NCI-H2029 (cell line): ENCODE results near the gene GSTT2B.
"Not testable (repeated sequence)": the region's sequence is repeated elsewhere in the genome, so short reads cannot be mapped to it uniquely, and the experiment has no call there.

Experiments used
- DNase-seq: peaks from one replicate; lab custom pipeline; 2025; lab: John Stamatoyannopoulos, UW

GSTT2B gene

DNA sequence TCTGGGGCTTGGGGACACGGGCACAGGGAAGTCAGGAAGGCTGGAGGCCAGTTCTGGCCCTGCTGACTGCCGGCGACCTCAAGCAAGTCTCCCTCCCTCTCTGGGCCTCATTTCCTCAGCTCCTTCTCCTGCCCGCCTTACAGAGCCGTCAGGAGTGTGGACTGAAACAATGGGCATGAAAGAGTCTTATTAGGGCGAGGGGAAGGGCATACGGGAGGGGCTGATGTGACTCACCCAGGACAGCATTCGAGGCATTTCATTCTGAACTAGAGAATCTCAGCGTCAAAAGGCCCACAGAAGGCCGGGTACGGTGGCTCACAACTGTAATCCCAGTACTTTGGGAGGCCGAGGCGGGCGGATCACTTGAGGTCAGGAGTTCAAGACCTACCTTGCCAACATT is 20.8 kb downstream of the GSTT2B start:
- not testable (repeated sequence) for DNase-seq

DNA sequence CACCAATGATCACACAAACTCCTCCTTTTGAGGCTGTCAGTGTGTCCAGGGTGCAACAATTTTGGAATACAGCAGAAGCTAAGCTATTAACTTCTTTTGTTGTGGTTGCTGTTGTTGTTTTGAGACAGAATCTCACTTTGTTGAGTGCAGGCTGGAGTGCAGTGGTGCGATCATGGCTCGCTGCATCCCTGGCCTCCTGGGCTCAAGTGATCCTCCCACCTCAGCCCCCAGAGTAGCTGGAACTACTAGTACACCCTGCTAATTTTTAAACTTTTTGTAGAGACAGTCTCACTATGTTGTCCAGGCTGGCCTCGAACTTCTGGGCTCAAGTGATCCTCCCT is 22.0 kb downstream of the GSTT2B start:
- DNase-seq: no peak

DNA sequence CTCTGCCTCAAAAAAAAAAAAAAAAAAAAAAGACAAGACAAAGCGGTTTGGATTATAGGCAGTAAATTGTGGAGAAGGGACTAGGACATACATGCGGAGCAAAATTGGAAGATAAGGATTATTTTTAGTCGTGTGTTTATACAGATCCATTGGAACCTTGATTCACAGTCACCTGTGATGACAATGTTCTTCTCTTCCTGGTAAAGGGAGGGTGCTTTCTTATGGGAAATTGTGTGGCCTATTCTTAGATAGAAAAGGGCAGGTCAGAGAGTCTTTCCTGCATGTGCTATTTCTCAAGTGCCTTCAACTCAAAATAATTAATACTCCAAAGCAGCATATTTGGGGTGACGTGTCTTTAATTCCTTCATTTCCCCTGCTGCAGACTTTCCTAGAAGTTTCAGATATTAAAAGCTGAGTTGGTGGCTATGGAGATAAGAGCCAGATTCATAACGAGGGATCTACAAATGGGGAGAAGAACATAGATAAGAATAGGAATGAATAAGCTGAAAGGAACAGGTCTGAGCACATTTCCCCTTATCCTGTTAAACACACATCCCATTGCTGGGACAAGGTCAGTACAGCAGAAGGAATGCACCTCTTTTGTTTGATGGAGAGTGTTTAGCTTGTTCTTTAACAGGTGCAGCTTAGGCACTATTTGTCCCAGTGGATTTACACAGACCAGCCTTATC is 22.5 kb downstream of the GSTT2B start:
- peak; percentile 10 for DNase-seq

DNA sequence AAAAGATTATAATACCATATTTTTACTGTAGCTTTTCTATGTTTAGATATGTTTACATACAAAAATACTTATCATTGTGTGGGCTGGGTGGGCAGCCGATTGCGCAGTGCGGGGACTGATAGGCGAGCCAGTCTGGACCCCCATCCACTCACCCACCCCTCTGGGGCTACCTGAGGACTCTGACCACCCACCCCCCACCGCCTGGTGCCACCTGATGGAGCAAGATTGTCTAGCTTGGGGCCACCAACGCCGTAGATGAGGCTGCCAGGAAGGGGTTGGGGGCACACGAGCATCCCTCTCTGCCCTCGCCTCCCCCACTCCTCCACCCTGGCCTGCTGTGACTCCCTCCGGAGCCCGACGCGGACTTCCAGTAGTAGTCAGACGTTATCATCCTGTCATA is 34.4 kb downstream of the GSTT2B start:
- no peak for DNase-seq

DNA sequence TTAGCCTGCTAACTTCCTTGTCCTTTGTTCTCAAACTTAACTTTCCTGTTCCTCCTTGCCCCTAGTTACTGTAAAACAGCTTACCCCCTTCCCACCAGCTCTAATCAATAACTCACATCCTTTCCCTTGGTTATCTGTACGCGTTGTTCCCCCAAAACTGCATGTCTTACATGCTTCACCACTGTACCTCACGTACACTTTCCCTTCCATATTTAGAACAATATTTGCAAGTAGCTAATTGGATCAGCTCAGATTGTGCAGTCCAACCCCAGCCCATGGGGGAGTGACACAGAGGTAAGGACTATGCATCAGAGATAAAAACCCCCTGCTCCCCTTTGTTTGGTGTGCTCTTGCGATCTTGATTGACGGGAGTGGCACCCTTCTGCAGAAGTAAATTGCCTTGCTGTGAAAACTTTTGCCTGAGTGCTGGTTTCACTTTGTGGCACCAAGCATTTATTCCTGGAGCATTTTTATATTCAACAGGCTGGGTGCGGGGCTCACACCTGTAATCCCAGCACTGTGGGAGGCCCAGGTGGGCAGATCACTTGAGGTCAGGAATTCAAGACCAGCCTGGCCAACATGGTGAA is 35.9 kb downstream of the GSTT2B start:
- DNase-seq: no peak

DNA sequence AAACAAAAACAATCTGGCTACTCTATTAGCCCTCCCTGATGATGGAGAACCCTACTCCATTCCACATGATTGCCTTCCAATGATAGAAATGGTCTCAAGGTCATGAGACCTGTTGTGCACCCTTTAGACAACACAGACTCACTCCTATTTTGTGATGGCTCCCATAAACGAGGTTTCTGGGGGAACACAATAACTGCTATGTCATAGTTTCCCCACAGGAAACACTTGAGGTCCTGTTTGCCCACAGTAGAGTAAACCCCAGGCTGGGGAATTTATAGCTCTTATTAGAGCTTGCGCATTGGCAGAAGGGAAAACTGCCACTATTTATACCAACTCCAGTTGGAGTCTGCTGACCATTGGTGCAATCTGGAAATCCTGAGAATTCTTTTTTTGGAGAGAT is 38.1 kb downstream of the GSTT2B start:
- DNase-seq: no peak

DNA sequence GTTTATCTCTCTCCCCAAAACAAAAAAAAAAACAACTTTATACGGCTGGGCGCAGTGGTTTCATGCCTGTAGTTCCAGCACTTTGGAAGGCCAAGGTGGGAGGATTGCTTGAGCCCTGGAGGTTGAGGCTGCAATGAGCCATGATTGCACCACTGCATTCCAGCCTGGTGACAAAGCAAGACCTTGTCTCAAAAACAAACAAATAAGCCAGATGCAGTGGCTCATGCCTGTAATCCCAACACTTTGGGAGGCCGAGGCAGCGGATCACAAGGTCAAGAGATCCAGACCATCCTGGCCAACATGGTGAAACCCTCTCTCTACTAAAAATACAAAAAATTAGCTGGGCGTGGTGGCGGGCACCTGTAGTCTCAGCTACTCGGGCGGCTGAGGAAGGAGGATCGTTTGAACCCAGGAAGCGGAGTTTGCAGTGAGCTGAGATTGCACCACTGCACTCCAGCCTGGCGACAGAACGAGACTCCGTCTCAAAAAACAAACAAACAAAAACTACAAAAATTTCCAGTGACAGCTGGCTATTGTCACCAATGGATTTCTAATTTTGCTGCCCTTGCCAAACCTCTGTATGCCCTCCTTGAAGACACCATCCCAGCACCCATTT is 39.3 kb downstream of the GSTT2B start:
- not testable (repeated sequence) for DNase-seq

DNA sequence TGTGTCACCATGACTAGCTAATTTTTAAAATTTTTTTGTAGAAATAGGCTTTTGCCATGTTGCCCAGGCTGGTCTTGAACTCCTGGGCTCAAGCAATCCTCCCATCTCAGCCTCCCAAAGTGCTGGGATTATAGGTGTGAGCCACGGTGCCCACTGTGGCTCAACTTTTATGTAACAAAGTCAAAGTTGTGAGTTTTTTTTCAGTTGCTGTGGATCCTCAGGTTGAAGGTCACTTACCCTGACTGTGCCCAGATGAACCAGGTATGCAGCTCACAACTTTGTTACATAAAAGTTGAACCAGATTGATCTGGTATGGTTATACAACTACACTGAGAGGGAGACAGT is 40.8 kb downstream of the GSTT2B start:
- not testable (repeated sequence) for DNase-seq

DNA sequence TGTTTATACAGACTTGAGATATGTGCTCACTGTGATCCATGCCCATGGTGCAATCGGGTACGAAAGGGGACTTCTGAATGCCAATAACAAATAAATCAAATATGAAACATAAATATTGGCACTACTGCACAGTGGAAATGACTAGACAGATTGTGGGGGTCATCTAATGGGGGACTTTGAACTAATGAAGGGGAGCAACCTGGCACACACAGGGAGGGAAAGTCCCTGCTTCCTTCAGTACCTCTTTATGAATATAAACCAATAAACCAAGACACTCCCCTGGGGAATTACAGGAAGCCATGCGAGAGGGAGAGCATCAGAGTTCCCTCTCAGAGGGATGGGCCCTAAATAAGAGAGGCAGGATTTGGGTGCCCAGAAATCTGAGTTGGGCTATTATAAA is 45.7 kb downstream of the GSTT2B start:
- DNase-seq: no peak

DNA sequence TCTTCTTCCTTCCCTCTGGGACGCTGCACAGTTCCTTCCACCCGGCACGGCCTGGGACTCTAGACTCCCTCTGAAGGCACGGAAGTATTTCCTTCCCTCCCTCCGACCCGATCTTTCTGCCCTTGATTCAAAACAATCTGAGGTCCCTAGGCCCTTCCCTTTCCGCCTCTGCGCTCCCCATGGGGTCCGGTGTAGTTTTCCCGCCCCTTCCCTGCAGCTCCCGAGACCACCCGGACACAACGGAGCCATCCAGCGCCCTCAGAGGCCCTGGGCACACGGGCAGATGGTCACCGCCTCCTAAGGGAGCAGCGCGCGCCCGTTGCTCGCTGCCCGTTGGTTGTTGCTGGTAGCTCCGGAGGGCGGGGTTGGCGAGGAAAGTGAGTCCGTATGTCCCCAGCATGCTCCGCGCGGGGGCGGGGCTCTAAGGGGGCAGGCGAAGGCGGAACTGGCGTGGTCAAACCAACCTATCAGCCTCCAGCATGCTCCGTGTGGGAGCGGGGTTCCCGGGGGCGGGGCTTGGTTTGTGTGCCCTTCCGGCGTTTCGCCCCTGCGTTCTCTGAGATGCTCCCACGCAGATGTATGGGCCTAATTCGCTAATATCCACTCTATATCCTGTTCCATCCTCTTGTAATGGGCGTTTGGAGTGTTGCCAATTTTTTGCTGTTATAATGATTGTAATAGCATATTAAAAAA is 47.2 kb downstream of the GSTT2B start:
- DNase-seq: peak; percentile 98

DNA sequence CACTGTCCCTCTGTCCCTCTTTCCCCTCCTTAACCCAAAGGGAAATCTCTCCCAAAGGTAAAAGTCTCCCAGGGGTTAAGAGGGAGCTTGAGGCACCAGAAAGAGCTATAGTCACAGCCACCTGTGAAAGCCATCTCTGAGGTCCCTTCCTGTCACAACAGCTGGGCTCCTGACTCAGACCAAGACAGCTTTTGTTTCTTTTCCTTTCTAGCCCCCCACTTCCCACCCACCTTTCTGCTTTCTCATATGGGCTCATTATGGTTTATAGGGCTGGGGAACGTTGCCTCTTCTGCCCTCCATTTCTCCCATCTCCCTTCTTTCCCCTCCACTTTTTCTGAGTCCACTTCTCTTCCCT is 47.7 kb downstream of the GSTT2B start:
- DNase-seq: no peak

DNA sequence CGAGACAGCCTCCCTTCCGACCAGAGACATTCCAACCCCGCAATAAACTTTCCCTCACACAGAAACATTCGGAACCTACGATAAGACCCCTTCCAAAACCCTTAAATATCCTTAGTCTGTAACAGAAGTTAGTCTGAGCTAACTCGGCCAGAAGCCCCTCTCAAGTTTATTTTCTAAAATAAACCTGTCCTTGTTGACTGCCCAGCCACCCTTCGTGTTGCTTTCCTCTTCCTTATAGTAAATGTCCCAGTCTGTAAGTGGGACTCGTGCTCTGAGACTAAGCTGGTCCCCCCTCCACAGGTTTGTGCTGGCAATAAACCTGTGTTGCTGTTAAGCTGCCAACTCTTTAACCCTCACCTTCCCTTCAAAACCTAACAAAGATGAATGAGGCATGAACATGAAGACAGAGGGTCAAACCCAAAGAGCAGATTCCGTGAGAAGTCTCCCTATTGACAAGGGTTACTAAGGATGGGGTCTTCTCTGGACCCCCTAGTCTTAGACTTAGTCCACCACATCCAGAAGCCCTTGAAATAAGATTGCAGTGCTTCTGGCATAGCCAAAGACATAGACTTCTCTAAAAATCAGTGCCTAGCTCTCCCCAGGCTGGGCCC is 48.6 kb downstream of the GSTT2B start:
- no peak for DNase-seq

DNA sequence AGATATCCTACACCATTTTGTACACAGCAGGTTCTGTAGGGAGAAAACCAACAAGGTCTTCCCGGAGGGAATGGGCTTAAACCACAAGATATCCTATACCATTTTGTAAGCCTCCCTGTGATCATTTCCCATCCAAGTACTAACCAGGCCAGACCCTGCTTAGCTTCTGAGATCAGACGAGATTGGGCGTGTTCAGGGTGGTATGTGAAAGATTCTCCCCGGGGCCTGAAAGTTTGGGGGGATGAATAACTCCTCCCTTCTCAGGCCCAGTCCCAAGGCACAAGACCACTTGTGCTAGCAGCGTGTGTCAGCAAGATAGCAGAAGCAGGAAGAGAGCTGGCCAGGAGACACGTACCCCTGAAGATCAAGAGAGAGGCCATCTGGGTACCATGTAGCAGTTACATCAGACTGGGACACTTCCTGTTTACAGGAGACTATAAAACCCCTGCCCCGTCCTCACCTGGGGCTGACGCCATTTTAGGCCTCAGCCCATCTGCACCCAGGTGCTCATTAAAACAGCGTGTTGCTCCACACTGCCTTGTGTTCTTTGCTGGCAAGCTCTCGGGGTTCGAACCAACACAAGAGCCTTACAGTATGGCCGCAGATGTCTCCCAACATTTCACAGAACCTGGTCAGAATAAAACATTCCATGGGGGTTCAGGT is 49.5 kb downstream of the GSTT2B start:
- no peak for DNase-seq

DNA sequence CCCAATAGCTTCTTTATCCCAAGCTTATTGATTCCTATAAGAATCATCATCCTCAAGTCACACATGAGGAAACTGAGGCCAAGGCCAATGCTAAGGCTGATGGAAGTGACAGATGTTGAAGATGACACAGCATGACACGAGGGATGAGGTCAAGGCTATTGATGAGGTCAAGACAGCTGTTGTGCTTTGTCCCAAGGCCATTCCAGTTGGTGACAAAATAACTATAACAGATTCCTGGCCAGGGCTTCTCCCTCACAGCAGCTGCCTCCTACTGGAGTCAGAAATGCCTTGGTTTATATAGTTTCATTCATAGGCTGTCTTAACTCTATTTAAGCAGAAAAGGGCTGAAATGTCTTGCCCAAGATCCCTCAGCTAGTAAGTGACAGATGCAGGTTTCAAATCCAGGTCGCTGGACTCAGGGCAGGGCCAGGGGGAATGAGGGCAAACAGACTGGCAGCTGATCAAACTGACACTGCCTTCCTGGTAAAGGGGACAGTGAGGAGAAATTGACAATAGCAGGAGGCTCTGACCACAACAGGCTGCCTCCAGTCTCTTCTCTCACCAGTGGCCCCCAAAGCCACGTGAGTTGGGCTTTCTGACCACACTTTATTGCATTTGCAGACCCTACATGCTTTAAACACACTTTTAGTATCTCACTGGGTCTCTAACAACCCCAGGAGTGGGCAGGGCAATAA is 50.4 kb downstream of the GSTT2B start:
- DNase-seq: no peak

DNA sequence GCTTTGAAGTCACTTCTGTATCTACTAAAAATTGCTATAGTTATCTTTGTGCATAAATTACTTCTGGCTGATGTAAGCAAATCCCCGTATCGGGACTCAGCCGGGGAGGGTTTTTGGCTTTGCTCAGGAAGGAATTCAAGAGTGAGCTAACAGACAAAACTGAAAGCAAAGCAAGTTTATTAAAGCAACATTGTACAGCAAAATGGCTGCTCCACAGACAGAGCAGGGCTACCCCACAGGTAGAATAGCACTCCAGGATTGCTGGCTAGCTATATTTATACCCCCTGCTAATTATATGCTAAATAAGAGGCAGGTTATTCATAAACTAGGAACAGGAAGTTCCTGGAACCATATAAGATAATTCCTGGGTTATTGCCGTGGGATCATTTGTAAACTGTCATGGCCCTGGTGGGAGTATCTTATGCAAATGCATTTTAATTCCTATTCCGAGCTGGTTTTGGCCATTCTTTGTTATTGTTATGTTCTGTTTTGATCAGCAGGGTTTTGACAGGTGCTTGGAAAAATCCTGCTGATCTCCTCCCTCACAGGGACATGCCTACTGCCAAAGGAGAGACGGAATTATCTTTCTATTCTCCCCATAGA is 51.6 kb downstream of the GSTT2B start:
- DNase-seq: no peak

DNA sequence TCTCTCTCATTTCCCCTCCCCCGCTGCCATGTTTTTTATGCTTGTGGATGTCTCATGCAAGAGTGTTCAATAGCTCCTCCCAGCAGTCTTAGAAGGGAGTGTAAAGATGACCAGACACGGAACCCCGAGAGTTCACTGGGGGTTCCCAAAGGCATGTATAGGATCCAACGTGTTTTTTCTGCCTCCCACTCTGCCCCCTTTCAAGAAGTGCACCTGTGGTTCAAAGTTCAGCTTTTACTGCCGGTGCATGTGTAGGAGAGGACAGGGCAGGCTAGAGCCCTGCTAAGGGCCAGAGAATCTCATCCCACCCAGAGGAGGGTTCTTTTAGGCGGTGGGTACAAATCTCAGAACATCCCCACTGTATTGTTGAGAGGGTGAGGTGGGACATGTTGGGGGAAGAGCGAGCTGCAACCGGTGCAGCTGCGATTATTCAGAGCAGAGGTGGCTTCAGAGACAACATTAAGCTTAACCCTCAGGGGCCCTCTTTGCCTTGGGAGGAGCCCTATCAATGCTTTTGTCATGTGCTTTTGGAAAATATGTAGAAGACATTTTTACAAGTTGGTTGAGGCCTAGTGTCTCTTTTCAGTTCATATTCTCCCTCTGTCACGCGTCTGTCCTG is 52.3 kb downstream of the GSTT2B start:
- no peak for DNase-seq

DNA sequence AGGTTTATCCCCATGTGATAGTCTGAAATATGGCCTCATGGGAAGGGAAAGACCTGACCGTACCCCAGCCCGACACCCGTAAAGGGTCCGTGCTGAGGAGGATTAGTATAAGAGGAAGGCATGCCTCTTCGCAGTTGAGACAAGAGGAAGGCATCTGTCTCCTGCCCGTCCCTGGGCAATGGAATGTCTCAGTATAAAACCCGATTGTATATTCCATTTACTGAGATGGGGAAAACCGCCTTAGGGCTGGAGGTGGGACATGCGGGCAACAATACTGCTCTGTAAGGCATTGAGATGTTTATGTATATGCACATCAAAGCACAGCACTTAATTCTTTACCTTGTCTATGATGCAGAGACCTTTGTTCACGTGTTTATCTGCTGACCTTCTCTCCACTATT is 53.6 kb downstream of the GSTT2B start:
- DNase-seq: not testable (repeated sequence)
